ENCODE data around the gene ACKR2. TPM values are rescaled to one million over a fixed set of nuclear protein-coding genes. Genes with fewer than 3 reads are reported as not detected.

Gene ACKR2
- total RNA-seq, 1 donor from 2014 or later, result 1.0 TPM

DNA sequence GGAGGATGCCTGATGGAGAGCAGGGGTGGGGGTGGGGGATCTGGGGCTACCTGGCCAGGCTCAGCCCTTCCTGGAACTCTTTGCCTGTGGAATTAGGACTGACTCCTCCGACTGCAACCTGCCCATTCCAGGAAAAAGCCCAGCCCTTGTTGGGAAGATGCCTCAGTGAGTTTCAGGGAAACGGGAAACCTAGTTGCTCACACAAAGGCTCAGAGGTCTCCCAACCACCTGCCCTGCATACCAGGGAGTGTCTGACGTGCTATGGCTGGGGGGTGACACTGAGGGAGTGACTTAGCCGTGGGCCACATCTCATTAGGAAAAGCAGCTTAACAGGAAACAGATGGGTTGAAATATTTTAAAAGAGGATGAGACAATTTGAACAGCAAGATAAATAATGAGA is 38.5 kb downstream of the ACKR2 start:
- Mint-ChIP-seq H3K9me3 (ENCODE audit: low read depth) (no peaks in the 10 kb centered on the region), H3K36me3 (ENCODE audit: low read depth) (no peaks in the 10 kb centered on the region), H3K4me1 (ENCODE audit: low read depth) (peaks cover 60% of the 10 kb centered on the region), H3K27ac (ENCODE audit: unreplicated experiment) (no peak overlapping the region), H3K27me3 (ENCODE audit: low read depth) (no peaks in the 10 kb centered on the region), H3K4me3 (ENCODE audit: unreplicated experiment) (no peak overlapping the region)
- DNase-seq (ENCODE audit: low spot score), result no peak
- no peak for TF ChIP-seq CTCF (IDR thresholded peaks at IDR 0.05)

DNA sequence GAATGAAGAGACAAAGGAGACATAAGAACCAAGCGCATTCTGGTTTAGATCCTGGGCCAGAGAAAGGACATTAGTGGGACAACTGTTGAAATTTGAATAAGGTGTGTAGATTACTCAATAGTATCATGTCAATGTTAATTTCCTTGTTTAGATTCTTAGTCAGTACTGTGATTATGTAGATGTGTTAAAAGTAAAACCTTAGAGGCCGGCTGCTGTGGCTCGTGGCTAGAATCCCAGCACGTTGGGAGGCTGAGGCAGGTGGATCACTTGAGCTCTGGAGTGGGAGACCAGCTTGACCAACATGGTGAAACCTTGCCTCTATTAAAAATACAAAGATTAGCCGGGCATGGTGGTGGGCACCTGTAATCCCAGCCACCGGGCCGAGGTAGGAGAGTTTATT is 39.8 kb downstream of the ACKR2 start:
- Mint-ChIP-seq H3K27ac (ENCODE audit: unreplicated experiment) (no peak overlapping the region), H3K36me3 (ENCODE audit: low read depth) (peaks cover 2% of the 10 kb centered on the region), H3K9me3 (ENCODE audit: low read depth) (peaks cover 3% of the 10 kb centered on the region), H3K4me1 (ENCODE audit: low read depth) (peaks cover 55% of the 10 kb centered on the region), H3K4me3 (ENCODE audit: unreplicated experiment) (no peak overlapping the region), H3K27me3 (ENCODE audit: low read depth) (peaks cover 3% of the 10 kb centered on the region)
- no peak for TF ChIP-seq CTCF (IDR thresholded peaks at IDR 0.05)
- no peak for DNase-seq (ENCODE audit: low spot score)

GRCh38 chr3:42850263-42850662 is 41.0 kb downstream of the ACKR2 start:
- Mint-ChIP-seq H3K27ac (ENCODE audit: unreplicated experiment) (no peak overlapping the region), H3K4me3 (ENCODE audit: unreplicated experiment) (no peak overlapping the region), H3K4me1 (ENCODE audit: low read depth) (peaks cover 47% of the 10 kb centered on the region), H3K9me3 (ENCODE audit: low read depth) (peaks cover 3% of the 10 kb centered on the region), H3K36me3 (ENCODE audit: low read depth) (peaks cover 2% of the 10 kb centered on the region), H3K27me3 (ENCODE audit: low read depth) (peaks cover 5% of the 10 kb centered on the region)
- no peak for TF ChIP-seq CTCF (IDR thresholded peaks at IDR 0.05)
- DNase-seq (ENCODE audit: low spot score), result no peak

- Mint-ChIP-seq H3K4me3 (ENCODE audit: unreplicated experiment) (peak overlapping the region; percentile 22), H3K27me3 (ENCODE audit: low read depth) (peaks cover 10% of the 10 kb centered on the region), H3K4me1 (ENCODE audit: low read depth) (peaks cover 39% of the 10 kb centered on the region), H3K27ac (ENCODE audit: unreplicated experiment) (no peak overlapping the region), H3K9me3 (ENCODE audit: low read depth) (peaks cover 3% of the 10 kb centered on the region), H3K36me3 (ENCODE audit: low read depth) (peaks cover 2% of the 10 kb centered on the region)
- TF ChIP-seq CTCF (IDR thresholded peaks at IDR 0.05), result no peak
- no peak for DNase-seq (ENCODE audit: low spot score)
Observed at GRCh38 chr3:42851228-42851834, 42.1 kb downstream of the ACKR2 start.

DNA sequence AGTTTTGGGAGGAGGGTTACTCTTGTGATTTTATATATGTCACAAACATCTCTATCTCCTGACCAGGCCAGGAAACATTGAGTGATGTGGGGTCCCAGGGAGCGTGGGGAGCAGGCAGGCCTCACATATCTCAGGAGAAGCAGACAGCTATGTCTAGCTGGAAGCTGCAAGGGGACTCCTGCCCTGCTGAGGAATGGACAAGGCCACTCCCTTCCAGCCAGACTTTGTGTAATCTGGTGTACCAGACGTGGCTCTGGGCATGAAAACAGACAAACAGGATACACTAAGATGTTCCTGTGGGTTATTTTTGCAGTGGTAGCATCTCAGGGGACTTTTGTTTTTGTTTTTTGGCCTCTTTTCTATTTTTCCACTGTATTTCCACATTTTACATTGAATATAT is 43.2 kb downstream of the ACKR2 start:
- H3K27ac Mint-ChIP-seq (ENCODE audit: unreplicated experiment), result peak overlapping the region; percentile 80

More for the DNA sequence above, 43.2 kb downstream of the ACKR2 start:
- Mint-ChIP-seq H3K4me3 (ENCODE audit: unreplicated experiment) (no peak overlapping the region), H3K27me3 (ENCODE audit: low read depth) (peaks cover 12% of the 10 kb centered on the region), H3K36me3 (ENCODE audit: low read depth) (peaks cover 4% of the 10 kb centered on the region), H3K4me1 (ENCODE audit: low read depth) (peaks cover 28% of the 10 kb centered on the region), H3K9me3 (ENCODE audit: low read depth) (peaks cover 3% of the 10 kb centered on the region)
- DNase-seq (ENCODE audit: low spot score), result no peak
- TF ChIP-seq CTCF (IDR thresholded peaks at IDR 0.05), result no peak
